GM19351 (cell line): ENCODE data around the gene GTPBP4.
"Not testable (repeated sequence)": the region's sequence is repeated elsewhere in the genome, so short reads cannot be mapped to it uniquely, and the experiment has no call there.

Experiments
- ATAC-seq: cut with Tn5 transposase; IDR thresholded peaks from one replicate; pipeline ENCODE4 v1.9.1; 2021; ENCODE audit warnings: mild to moderate bottlenecking, moderate library complexity; ENCODE audit not compliant: unreplicated experiment

The GTPBP4 gene

DNA sequence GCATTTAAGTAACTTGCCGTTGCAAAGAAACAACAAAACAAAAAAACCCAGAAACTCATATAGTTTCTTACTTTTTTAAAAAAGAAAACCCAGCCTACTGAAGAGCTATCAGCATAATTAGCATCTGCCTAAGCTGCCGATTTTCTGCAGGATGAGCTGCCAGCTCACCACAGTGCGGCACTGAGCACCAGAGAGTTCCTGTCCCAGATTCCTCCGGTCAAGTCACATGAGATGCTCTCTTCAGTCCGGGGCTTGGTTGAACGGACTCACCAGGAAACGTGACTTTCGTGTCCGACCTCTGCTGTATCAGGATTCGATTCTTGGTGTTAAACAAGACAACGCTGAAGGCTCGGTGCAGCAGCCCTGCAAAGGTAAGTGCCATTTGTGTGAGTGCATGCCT is 34.2 kb downstream of the GTPBP4 start:
- ATAC-seq, result no peak

DNA sequence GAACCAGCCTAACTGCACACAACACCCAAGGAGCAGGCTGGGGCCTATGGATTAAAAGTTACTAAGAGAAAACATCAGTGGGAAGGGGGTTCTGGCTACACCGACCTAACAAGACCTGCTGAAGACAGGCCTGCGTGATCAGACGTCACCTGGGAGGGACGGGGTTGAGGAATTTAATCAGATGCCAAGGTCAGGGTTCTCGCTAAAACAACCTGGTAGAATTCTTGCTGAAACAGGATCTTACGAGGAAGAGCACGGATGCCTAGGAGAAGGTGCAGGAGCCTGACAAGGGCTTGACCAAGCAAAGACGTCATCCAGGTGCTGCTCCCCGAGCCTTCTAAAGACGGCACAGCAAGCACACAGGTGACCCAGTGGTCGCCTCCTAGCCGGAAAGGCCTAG is 35.9 kb downstream of the GTPBP4 start:
- no peak for ATAC-seq

DNA sequence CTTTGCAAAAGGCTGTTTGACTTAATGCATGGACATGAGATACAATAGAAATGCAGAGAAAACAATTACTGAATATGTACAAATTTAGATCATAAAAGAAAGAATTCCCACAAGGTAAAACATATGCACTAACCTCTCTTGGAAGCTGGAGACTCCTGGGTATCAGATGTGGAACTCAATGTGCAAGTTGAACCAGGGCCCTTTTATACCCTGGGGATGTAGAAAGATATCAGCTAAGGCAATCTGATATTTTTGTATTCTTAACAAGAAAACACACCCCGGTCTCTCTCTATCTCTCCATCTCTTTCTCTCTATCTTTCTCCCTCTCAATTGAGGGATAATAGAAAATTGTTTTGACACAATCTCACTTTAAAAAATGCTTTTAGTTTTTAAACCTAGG is 37.4 kb downstream of the GTPBP4 start, which contains the start of gene IDI2:
Gene IDI2, minus strand, starts transcription at position 177 of the 400 bp plus-strand sequence. CDS start 1,136 bp downstream, outside the sequence.
- ATAC-seq, result no peak

DNA sequence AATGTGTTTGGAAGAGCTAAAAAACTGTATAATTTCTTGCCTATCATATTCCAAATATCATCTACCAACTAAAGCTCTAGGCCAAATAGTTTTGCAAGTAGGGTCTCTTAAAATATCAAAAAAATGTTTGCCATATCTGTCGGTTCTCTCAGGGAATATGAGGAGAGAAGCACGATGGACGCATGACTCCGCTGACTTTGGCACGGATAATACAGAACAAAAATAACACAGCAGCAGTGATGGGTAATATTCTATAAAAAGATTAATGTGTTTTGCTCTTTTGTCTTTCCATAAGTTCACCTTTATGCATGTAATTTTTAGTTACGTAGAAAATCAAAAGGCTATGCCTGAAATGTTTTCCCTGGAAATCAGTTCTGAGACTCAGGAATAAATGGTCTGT is 38.3 kb downstream of the GTPBP4 start:
- no peak for ATAC-seq

DNA sequence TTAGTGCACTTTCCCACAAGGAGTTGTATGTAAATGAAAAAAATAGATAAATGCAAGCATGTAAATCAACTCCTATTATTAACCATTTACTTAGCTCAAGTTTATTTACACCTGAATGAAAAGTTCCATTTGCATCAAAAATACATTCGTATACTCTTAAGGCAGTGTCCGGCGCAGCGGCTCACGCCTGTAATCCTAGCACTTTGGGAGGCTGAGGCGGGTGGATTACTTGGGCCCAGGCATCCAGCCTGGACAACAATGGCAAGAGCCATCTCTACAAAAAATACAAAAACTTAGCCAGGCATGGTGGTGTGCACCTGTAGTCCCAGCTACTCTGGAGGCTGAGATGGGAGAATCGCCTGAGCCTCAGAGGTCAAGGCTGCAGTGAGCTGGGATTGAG is 41.6 kb downstream of the GTPBP4 start:
- no peak for ATAC-seq

DNA sequence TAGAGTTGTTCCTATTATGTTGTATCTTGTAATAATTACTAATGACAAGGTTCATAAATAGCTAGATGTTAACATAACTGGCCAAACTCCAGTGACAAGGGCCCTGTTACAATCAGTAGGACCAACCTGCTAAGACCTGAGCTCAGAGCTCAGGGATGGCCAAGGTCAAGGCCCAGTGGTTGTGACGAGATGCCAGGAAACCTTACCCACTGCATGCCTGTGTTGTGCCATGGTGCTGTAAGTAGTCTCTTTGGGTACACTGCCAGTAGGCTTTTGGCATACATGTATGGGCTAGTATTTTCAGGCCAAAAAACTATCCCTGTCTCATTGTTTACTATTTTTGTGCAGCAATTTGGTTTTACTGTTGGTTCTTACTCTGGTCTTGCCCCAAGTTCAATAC is 45.4 kb downstream of the GTPBP4 start:
- no peak for ATAC-seq

DNA sequence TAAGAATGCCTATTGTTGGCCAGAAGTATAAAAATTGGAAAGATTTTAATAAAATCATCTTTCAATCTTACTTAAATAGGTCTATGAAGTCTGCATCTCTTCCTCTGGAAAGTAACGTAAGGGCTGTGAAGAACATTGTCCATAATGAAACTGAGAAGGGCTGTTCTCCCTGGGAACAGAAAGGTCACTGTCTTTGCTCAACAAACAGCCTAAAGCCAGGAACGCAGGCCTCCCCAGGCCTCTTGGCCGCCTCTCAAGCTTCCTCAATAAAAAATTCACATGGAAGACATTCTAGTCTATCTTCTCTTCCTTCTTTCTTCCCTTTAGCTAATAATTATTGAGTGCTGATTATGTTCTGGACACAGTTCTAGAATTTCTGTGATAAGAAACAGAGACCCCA is 46.5 kb downstream of the GTPBP4 start:
- ATAC-seq, result no peak

DNA sequence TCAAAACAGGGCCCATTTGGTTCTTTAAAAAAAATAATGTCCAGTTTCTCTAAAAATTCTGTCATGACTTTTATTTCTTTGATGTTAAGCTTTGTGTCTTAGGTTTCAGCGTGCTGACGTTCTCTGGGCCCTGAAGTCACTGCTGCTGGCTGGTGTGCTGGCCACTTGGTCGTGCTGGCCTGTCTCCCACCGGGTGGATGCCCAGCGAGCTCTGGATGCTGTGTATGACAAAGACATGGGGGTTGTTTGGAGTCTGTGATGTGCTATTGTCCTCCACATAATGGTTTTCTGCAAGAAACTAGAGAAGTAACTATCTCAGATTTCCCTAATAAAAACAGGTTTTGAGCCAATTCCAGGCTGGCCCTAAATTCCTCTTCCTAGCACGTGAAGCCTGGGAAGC is 47.0 kb downstream of the GTPBP4 start:
- no peak for ATAC-seq

DNA sequence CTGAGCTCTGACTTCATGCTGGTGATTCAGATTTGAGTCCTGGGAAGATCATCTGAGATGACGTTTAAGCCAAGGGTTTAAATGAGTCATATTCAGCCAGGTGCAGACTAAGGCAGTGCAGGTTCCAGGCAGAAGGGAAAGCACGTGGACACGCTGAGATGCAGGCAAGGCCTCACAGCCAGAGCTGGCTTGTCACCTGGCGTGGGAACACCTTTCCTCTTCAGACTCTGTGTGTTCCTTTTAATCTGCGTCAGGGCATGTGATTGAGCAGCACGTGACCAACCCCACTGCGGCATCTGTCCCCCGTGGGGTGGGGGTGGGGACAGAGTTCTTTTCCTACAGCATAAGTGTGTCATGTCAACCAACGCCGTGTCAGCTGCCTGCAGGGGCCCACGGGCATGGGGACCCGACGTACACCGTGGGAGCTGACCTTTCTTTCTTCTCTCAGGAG is 48.1 kb downstream of the GTPBP4 start:
- ATAC-seq, result peak; percentile 95

DNA sequence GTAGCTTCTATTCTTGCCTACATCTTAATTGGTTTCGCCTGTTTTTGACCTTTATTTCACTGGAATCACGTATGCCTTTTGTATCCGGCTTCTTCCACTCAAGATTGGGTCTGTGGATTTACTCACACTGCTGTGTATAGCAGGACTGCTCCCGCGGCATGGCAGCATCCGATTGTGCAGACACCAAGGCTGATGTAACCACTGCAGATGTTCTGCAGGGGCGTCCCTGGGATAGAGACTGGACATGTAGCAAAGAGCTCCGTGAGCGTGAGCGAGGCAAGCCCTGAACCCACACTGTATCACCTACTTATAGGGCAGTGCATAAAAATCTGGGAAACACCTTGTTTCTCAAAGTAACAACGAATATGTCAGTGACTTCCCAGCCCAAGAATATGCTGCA is 48.9 kb downstream of the GTPBP4 start:
- ATAC-seq, result no peak

DNA sequence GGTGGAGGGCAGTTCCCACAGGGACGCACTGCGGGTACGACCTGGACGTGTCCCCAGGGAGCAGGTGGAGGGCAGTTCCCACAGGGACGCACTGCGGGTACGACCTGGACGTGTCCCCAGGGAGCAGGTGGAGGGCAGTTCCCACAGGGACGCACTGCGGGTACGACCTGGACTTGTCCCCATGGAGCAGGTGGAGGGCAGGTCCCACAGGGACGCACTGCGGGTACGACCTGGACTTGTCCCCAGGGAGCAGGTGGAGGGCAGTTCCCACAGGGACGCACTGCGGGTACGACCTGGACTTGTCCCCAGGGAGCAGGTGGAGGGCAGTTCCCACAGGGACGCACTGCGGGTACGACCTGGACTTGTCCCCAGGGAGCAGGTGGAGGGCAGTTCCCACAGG is 50.5 kb downstream of the GTPBP4 start:
- not testable (repeated sequence) for ATAC-seq

DNA sequence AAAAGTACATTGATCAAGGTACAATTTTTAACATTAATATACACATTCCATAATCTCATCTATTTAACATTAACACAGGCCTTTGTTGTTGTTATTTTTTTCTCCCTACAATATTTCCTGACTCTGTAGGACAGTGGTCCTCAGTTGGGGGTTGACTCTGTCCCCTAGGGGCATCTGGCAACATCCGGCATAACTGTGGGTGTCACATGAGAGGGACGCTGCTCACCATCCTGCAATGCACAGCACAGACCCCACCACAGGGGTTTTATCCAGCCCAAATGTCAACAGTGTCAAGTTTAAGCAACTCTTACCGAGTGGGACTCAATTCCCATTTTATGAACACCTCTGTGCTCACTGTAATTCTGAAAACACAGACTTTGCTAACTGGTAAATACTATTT is 51.9 kb downstream of the GTPBP4 start:
- ATAC-seq, result no peak

DNA sequence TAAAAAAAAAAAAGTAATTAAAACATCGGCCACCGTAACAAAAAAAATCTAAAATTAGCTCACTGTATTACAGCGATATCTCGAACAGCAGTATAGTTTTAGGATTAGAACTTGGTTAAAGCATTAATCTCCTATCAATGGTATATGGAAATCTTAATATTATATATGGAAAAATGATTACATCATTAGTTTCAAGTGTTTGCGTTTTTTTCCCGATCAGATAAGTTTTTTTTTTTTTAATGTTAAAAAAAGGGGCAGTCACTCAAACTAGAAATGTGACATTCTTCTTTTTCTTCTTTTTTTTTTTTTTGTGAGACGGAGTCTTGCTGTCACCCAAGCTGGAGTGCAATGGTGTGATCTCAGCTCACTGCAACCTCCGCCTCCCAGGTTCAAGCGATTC is 53.3 kb downstream of the GTPBP4 start:
- no peak for ATAC-seq

DNA sequence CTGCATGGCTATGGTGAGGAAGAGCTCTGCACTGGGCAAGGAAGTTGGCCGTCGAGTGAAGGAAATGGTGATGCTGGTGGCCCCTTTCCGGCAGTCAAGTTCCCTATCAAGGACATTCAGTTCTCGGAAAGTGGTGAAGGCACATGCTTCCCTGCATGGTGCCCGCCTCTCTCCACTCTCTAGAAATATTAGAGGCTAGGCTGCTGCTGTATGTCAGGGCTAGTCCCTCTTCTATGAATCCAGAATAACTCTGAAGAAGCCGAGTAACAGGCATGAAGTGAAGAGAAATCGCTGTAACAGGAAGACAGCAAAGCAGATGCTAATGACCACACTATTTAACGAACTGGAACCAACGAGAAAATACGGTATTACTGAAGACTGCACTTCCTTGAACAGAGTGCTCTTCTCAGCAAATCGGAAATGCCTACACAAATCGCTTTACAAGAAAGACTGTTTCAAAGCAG is 55.3 kb downstream of the GTPBP4 start:
- peak; percentile 64 for ATAC-seq

DNA sequence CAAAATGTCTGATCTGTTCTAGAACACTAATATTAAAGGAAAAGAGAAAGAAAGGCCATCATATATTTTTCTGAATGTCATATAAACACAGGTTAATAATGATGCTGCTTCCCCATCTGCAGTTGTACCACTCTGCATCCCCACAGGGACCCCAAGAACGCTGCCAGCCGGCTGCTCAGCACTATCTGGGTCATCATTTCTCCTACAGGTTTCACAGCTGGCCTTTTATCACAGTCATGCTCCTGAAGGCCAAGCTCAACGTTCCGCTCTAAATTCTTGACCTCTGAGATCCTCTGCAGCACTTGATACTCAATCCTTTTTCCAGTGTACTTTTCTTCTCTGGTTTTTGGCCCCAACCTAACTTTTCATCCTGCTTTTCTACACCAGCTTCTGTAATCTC is 55.9 kb downstream of the GTPBP4 start:
- no peak for ATAC-seq

DNA sequence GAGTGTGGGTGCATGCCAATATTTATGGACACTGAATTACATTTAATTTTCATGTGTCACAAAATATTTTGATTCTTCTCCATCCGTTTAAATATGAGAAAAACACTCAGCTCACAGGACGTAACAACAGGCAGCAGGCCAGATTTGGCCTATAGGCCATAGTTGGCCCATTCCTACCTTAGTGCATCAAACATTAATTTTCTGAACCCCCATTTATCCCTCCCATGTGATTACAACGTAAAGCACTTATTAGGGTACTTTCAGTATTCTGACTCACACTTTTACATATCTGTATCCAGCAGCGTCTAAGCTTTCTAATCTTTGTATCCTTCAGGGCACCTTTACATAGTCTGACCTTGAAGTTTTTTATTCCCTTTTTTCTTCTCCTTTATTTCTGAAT is 56.7 kb downstream of the GTPBP4 start:
- no peak for ATAC-seq

DNA sequence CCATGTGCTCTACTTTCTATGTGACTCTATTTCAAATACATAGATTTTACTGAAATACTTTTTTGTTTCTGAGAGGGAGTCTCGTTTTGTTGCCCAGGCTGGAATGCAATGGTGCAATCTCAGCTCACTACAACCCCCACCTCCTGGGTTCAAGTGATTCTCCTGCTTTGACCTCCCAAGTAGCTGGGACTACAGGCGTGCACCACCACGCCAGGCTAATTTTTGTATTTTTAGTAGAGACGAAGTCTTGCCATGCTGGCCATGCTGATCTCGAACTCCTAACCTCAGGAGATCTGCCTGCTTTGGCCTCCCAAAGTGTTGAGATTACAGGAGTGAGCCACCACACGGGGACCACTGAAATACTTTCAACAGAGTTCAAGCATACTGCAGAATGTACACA is 57.2 kb downstream of the GTPBP4 start:
- no peak for ATAC-seq

DNA sequence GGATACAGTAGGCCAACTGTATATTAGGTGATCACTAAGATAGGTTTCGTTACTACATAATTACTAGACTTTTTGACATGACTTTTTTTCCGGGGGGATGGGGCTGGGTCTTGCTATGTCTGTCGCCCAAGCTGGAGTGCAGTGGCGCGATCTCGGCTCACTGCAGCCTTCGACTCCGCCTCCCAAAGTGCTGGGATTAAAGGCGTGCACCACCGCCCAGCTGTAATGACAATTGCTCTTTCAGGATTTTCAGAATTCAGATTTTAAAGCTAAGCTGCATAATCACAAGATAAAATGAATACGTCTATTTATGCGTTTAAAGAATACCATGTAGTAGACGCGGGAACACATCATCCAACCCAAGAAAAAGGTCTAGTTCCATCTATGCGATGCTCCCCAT is 59.7 kb downstream of the GTPBP4 start:
- ATAC-seq, result no peak

DNA sequence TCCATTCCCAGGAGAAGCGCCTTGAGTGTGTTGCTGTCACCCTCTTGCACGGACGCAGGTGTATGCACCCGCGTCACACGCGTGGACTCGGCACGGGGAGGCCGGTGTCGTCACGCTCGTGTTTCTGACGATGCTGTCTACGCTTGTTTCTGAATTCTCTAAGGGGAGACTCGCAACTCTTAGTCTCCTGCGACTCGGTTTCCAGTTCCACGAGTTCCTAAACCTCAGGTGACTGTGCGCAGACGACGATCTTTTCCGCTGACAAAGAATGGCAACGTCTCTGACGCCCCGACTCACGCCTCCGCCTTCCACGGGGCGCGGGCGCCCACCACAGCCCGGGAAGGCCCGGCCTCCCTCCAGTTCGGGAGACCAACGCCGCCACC is 60.1 kb downstream of the GTPBP4 start:
- no peak for ATAC-seq

DNA sequence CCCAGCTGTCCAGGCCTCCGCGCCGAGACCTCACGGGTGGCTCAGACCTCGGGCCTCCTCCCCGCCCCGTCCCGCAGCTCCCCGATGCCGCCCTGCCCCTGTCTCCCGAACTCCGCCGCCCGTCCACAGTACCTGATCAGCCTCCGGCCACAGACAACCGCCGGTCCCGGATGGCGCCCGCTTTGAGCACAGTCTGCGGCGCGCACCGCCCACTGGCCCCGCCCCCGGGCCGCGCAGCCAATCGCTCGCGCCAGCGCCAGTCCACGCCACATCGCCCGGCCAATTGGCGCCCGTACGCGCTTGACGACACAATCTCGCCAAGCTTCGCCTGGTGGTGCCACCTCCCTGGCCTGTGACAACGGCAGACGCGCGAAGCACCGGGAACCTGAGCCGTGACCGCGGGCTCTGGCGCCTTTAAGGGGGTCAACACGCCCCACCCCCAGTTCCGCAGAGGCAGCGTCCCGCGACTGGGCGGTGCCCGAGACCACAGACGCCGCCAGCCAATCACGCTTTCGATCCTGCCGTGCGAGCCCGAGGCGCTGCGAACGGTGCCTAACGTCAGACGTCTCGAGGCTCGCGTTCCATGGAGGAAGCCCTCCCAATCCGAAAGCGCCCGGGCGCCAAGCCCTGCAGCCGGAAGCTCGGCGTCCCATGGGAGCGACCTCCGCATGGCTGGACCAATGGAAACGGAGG is 60.6 kb downstream of the GTPBP4 start, which contains the start of gene IDI1:
Gene IDI1, minus strand, starts transcription at position 388 of the 693 bp plus-strand sequence. Its CDS starts 116 bp downstream, at position 272.
- ATAC-seq, result peak; percentile 70

DNA sequence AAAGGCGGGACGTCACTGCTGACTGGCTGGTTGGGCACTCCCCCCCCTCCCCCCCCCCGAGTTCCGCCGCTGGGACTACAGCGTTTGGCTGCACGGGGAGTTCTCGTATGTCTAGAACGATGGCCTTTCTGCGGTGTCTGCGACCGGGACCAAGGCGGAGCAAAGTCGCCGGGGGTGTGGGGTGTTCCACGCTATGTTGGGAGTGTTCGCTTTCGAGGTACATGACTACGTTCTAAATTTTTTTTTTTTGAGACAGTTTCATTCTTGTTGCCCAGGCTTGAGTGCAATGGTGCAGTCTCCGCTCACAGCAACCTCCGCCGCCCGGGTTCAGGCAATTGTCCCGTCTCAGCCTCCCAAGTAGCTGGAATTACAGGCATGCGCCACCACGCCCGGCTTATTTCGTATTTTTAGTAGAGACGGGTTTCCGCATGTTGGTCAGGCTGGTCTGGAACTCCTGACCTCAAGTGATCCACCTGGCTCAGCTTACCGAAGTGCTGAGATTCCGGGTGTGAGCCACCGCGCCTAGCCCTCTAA is 61.3 kb downstream of the GTPBP4 start:
- ATAC-seq, result no peak

DNA sequence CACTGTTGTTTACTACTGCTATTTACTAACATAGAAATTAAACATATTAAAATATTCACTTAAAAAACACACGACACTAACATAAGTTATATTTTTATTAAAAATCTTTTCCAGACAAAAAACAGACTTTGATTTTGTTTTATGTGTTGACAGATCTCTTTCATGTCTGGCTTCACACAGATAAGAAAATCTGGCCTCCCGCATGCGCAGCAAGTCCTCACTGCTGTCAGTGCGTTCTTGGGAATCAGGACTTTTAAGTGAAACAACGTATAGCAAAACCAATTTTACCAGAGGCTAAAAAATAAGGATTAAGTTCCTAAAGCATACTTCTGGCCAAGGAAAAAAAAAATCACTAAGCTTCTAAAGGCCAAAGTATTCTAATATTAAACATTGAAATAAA is 61.9 kb downstream of the GTPBP4 start:
- no peak for ATAC-seq

DNA sequence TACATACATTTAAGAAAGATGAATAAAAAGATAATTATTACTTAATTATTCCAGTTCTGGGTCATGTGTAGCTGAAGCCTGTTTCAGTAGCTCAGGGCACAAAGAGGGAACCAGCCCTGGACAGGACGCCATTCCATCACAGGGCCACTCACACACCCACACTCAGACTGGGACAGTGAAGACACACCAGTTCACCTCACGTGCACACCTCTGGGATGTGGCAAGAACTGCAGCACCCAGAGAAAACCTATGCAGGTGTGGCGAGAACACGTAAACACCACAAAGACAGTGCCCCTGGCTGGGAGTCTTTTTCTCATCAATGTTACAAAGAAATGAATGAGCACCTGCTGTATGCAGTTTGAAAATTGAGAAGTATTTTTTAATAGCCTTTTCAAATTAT is 62.3 kb downstream of the GTPBP4 start:
- ATAC-seq, result peak; percentile 14
